Stimulated activated CD8-positive, alpha-beta memory T cell treated with anti-CD3 and anti-CD28 coated beads, Interleukin-12 subunit alpha, Interleukin-12 subunit beta, amount 100 ng/mL, for 24 hours (primary cell): ENCODE results near the gene ICAM3.
"Not testable (repeated sequence)": the region's sequence is repeated elsewhere in the genome, so short reads cannot be mapped to it uniquely, and the experiment has no call there.

Source experiments
- DNase-seq: peaks from one replicate; pipeline ENCODE4 v3.0.0-alpha.2; 2020; ENCODE audit errors: extremely low read depth

Gene ICAM3

GRCh38 chr19:10346509-10346908 is 7.1 kb upstream of the ICAM3 start:
- DNase-seq: no peak

GRCh38 chr19:10344780-10345179 is 5.4 kb upstream of the ICAM3 start:
- no peak for DNase-seq

- DNase-seq: no peak
These were observed 4.1 kb upstream of the ICAM3 start for GRCh38 chr19:10343495-10343894.

GRCh38 chr19:10339977-10340376 is 553 bp upstream of the ICAM3 start:
- DNase-seq: no peak

GRCh38 chr19:10338940-10339339 is 484 bp downstream of the ICAM3 start:
- DNase-seq: no peak

GRCh38 chr19:10336725-10337124 is 2.7 kb downstream of the ICAM3 start:
- DNase-seq: not testable (repeated sequence)

GRCh38 chr19:10335352-10335985 is 4.0 kb downstream of the ICAM3 start:
- DNase-seq: no peak

GRCh38 chr19:10334588-10335351 is 4.7 kb downstream of the ICAM3 start:
- no peak for DNase-seq

- no peak for DNase-seq
These were observed 5.5 kb downstream of the ICAM3 start for GRCh38 chr19:10333758-10334587.

GRCh38 chr19:10332965-10333757 is 6.3 kb downstream of the ICAM3 start, which contains the start of gene RAVER1:
Gene RAVER1 (minus strand): TSS chr19:10333529. CDS start chr19:10333507, 22 bp downstream.
- peak; percentile 96 for DNase-seq

- no peak for DNase-seq
These were observed 7.1 kb downstream of the ICAM3 start for GRCh38 chr19:10332158-10332964.

- no peak for DNase-seq
These were observed 9.9 kb downstream of the ICAM3 start for GRCh38 chr19:10329555-10329954.

GRCh38 chr19:10328558-10329429 is 10.6 kb downstream of the ICAM3 start:
- DNase-seq: no peak

- DNase-seq: no peak
These were observed 11.6 kb downstream of the ICAM3 start for GRCh38 chr19:10327793-10328192.

GRCh38 chr19:10325732-10326131 is 13.7 kb downstream of the ICAM3 start:
- no peak for DNase-seq

- no peak for DNase-seq
These were observed 17.3 kb downstream of the ICAM3 start for GRCh38 chr19:10321874-10322835.

GRCh38 chr19:10321417-10321797 is 18.0 kb downstream of the ICAM3 start:
- DNase-seq: no peak

GRCh38 chr19:10320602-10321416 is 18.6 kb downstream of the ICAM3 start:
- no peak for DNase-seq
